Endothelial cell of umbilical vein (primary cell): ENCODE measurements around the gene SNX22. TPM values are rescaled to one million over a fixed set of nuclear protein-coding genes. Genes with fewer than 3 reads are reported as not detected.

Experiments used
- BruUV-seq: library from RNA; stranded (reverse); fragments of 400-500 nt; replicated peaks from 2 replicates; lab custom pipeline; 2021; lab: Mats Ljungman, UMichigan
- CTCF ChIA-PET: fragments of 300-600, 350-600 bp; sonication (Branson Sonifier 250); formaldehyde crosslinking; loops from one replicate; lab custom pipeline; 2021; ENCODE audit warnings: antibody characterized with exemption, inconsistent platforms; lab: Charles Lee
- POLR2A ChIA-PET: fragments of 300-600, 350-600 bp; sonication (Branson Sonifier 250); formaldehyde crosslinking; loops from one replicate; lab custom pipeline; 2021; ENCODE audit warnings: antibody characterized with exemption, inconsistent platforms; lab: Charles Lee
- DNase-seq: peaks from one replicate; pipeline ENCODE4 v3.0.0-alpha.2; 2011; ENCODE audit warnings: low read depth, low spot score
- FAIRE-seq: peaks from 2 replicates; lab custom pipeline; 2011; peaks lifted over from hg19 to GRCh38; lab: Jason Lieb, UNC
- H2AFZ ChIP-seq: 2 replicates; pipeline ENCODE4 v1.6.0; 2012; ENCODE audit warnings: low read depth, low read length, control low read depth, inconsistent platforms
- H3K27ac ChIP-seq: 2 replicates; pipeline ENCODE4 v1.5.1; 2011; ENCODE audit warnings: low read depth, mild to moderate bottlenecking, control low read depth, low read length, moderate library complexity; ENCODE audit not compliant: insufficient read depth
- H3K27me3 ChIP-seq, 2 experiments: 2 replicates each; pipeline versions ENCODE4 v1.6.0 to v1.6.1; 2011; ENCODE audit warnings: low read length in 2 of 2, mixed read lengths in 1 of 2; ENCODE audit not compliant: control insufficient read depth in 2 of 2, insufficient read depth in 2 of 2
- H3K36me3 ChIP-seq, 2 experiments: 2 replicates in 1 of 2; 3 replicates in 1 of 2; pipeline ENCODE4 v1.5.1; 2011; ENCODE audit warnings: low read length in 2 of 2, mild to moderate bottlenecking in 1 of 2, moderate library complexity in 1 of 2; ENCODE audit not compliant: control insufficient read depth in 2 of 2, insufficient read depth in 2 of 2; ENCODE audit errors: extremely low read depth in 1 of 2
- H3K4me1 ChIP-seq: 3 replicates; pipeline ENCODE4 v1.5.1; 2011; ENCODE audit warnings: mild to moderate bottlenecking, low read length; ENCODE audit not compliant: control insufficient read depth, insufficient read depth; ENCODE audit errors: extremely low read depth
- H3K4me2 ChIP-seq: 2 replicates; pipeline ENCODE4 v1.6.1; 2011; ENCODE audit warnings: low read length, control low read depth, mixed read lengths; ENCODE audit not compliant: insufficient read depth
- H3K4me3 ChIP-seq, 3 experiments: fragments of 200-600 bp in 1 of 3; sonication (generic), shearing (Covaris generic) in 1 of 3; replicated peaks in 1 of 3; 2 replicates each; pipeline ENCODE4 v1.5.1; 2011 to 2016; ENCODE audit warnings: control low read depth in 3 of 3, low read length in 3 of 3, mild to moderate bottlenecking in 2 of 3, inconsistent platforms in 1 of 3, low read depth in 1 of 3, moderate library complexity in 1 of 3; ENCODE audit not compliant: insufficient read depth in 1 of 3
- H3K79me2 ChIP-seq: 2 replicates; pipeline ENCODE4 v1.6.0; 2012; ENCODE audit warnings: low read length, inconsistent platforms; ENCODE audit not compliant: control insufficient read depth, insufficient read depth
- H3K9ac ChIP-seq: replicated peaks from 2 replicates; pipeline ENCODE3; 2011; ENCODE audit warnings: low read length, control low read depth; ENCODE audit not compliant: insufficient read depth; ENCODE audit errors: extremely low read depth
- H3K9me1 ChIP-seq: replicated peaks from 3 replicates; pipeline ENCODE4 v1.6.0; 2011; ENCODE audit warnings: mild to moderate bottlenecking, low read length; ENCODE audit not compliant: control insufficient read depth, insufficient read depth; ENCODE audit errors: extremely low read depth
- H3K9me3 ChIP-seq: replicated peaks from 2 replicates; pipeline ENCODE4 v1.5.1; 2012; ENCODE audit warnings: low read length, inconsistent platforms; ENCODE audit not compliant: control insufficient read depth, insufficient read depth
- H4K20me1 ChIP-seq: replicated peaks from 2 replicates; pipeline ENCODE3; 2011; ENCODE audit warnings: mild to moderate bottlenecking, low read length; ENCODE audit not compliant: control insufficient read depth, insufficient read depth; ENCODE audit errors: extremely low read depth
- EZH2 ChIP-seq: IDR thresholded peaks from 2 replicates; pipeline ENCODE4 v1.6.1; 2012; ENCODE audit warnings: borderline replicate concordance, low read depth, mild to moderate bottlenecking, moderate library complexity, low read length, inconsistent platforms; ENCODE audit not compliant: severe bottlenecking
- FOS ChIP-seq: IDR thresholded peaks from 2 replicates; pipeline ENCODE4 v1.6.1; 2011; ENCODE audit warnings: mild to moderate bottlenecking, low read length, moderate library complexity, borderline replicate concordance; ENCODE audit not compliant: insufficient read depth
- GATA2 ChIP-seq: IDR thresholded peaks from 2 replicates; pipeline ENCODE4 v1.7.0; 2011; ENCODE audit warnings: low read depth, mild to moderate bottlenecking, moderate library complexity, mixed read lengths, low read length; ENCODE audit not compliant: insufficient read length, insufficient read depth
- JUN ChIP-seq: IDR thresholded peaks from 2 replicates; pipeline ENCODE4 v1.6.1; 2011; ENCODE audit warnings: borderline replicate concordance, low read depth; ENCODE audit not compliant: insufficient read length, insufficient read depth
- MYC ChIP-seq: IDR thresholded peaks from one replicate; pipeline ENCODE4 v1.6.1; 2011; ENCODE audit warnings: mild to moderate bottlenecking, low read depth, low read length
- POLR2A ChIP-seq: IDR thresholded peaks from 2 replicates; pipeline ENCODE4 v1.6.1; 2012; ENCODE audit warnings: low read depth, mild to moderate bottlenecking, control low read depth, low read length
- POLR2AphosphoS5 ChIP-seq: IDR thresholded peaks from 2 replicates; pipeline ENCODE4 v1.6.1; 2012; ENCODE audit warnings: low read depth, mild to moderate bottlenecking, control low read depth, low read length, moderate library complexity; ENCODE audit not compliant: insufficient read depth
- dilution Hi-C: fragments of 300-500 bp; cut with MboI; formaldehyde crosslinking; loops from one replicate; pipeline ENCODE4 v1.15.0; 2019; ENCODE audit warnings: low sequenced_read_pairs; ENCODE audit not compliant: extremely low pct_ligation_motif_present
- intact Hi-C: fragments of 100-400 bp; cut with micrococcal nuclease; formaldehyde crosslinking; loops from one replicate; pipeline ENCODE4 v1.10.0; 2022
- polyA plus RNA-seq, 4 experiments: library from polyadenylated mRNA; depleted of rRNA in 3 of 4; stranded (reverse) in 3 of 4; unstranded in 1 of 4; fragments of >200 nt; gene quantifications; 2 replicates each; pipeline versions ENCODE4 v1.2.1 to v1.2.3, GENCODE V29; 2011 to 2012; ENCODE audit warnings: missing spikeins in 1 of 4
- total RNA-seq: library from RNA; stranded (reverse); gene quantifications from 2 replicates; pipeline ENCODE4 v1.2.3, GENCODE V29; 2021
- TF ChIP-seq, protein P1 (sequence below): IDR thresholded peaks from 2 replicates; pipeline ENCODE4 v1.6.1; 2011; ENCODE audit not compliant: insufficient read depth, insufficient read length
- TF ChIP-seq, protein P2 (sequence below), 2 donors: IDR thresholded peaks; 1 replicate in 1 of 2; 2 replicates in 1 of 2; pipeline ENCODE4 v1.5.1; 2011; ENCODE audit warnings: low read length in 2 of 2, mild to moderate bottlenecking in 2 of 2, moderate library complexity in 2 of 2, control low read depth in 1 of 2, inconsistent platforms in 1 of 2, low read depth in 1 of 2; ENCODE audit not compliant: insufficient read depth in 1 of 2; ENCODE audit errors: extremely low read depth in 1 of 2

SNX22 gene
- total and polyA plus RNA-seq, 2 donors (not counting 3 experiments of a cell fraction or from before 2014, with no cell fraction given), result 0.14 to 0.73 TPM

DNA sequence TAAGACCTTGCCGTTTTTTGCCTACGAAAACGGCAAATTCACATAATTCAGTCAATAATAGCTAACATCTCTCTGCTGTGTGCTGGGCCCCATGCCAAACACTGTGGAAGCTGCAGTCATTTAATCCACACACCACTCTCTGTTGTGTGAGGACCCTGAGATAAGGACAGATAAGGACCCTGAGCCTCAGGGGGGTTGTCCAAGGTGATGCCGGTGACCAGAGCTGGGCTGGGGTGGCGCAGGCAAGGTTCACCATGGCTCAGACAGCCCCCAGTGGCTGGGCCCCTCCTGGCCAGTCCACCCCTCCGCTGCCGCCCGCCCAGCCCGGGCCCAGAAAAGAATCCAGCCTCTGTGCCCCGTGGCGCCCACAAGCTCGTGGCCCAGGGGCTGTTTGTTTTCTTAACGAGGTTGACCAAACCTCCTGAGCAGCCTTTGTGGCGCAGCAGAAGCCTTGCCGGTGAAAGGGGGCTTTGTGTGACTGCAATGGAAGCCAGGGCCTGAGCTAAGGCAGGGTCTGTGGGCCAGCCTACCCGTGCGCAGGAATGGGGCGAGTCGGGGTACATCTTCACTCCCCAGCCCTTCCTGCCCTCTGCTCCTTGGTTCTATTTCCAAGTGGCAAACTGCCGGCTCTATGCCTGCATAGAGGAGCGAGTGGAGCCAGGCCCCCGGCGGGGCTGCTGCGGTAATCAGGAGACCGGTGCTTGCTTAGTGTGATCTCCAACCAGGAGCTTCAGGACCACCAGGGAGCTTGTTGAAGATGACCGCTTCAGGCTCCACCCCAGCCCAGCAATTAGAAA lies 4.4 kb upstream of the SNX22 start:
- intact Hi-C loops (no loop called here), dilution Hi-C loops (no loop called here)
- no peaks in the 10 kb centered on the region for H3K9me1 ChIP-seq
- FAIRE-seq, result no peak
- TF ChIP-seq EZH2, result no peak
- TF ChIP-seq POLR2AphosphoS5, result no peak
- no peak for TF ChIP-seq MYC
- TF ChIP-seq, protein P1, sequence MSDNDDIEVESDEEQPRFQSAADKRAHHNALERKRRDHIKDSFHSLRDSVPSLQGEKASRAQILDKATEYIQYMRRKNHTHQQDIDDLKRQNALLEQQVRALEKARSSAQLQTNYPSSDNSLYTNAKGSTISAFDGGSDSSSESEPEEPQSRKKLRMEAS, result no peak
- no peak for TF ChIP-seq JUN
- no peak for TF ChIP-seq GATA2
- TF ChIP-seq POLR2A, result no peak
- TF ChIP-seq FOS, result no peak
- TF ChIP-seq, protein P2, sequence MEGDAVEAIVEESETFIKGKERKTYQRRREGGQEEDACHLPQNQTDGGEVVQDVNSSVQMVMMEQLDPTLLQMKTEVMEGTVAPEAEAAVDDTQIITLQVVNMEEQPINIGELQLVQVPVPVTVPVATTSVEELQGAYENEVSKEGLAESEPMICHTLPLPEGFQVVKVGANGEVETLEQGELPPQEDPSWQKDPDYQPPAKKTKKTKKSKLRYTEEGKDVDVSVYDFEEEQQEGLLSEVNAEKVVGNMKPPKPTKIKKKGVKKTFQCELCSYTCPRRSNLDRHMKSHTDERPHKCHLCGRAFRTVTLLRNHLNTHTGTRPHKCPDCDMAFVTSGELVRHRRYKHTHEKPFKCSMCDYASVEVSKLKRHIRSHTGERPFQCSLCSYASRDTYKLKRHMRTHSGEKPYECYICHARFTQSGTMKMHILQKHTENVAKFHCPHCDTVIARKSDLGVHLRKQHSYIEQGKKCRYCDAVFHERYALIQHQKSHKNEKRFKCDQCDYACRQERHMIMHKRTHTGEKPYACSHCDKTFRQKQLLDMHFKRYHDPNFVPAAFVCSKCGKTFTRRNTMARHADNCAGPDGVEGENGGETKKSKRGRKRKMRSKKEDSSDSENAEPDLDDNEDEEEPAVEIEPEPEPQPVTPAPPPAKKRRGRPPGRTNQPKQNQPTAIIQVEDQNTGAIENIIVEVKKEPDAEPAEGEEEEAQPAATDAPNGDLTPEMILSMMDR (IDR thresholded peaks at IDR 0.05; ENCODE audit: extremely low read depth in 1 of 2, insufficient read depth in 1 of 2, low read depth in 1 of 2, low read length in 2 of 2), result no peak
- no TSS peak for BruUV-seq
- no peaks in the 10 kb centered on the region for H3K9me3 ChIP-seq
- peaks cover 5% of the 10 kb centered on the region for H3K4me1 ChIP-seq
- H3K9ac ChIP-seq, result no peak overlapping the region
- CTCF ChIA-PET, result interaction anchor here (0.9 kb wide), 1 partner anchor 9 kb away, joined by 3 read pairs; no protein-coding TSS in a partner anchor
- DNase-seq, result no peak
- H2AFZ ChIP-seq, result no peak overlapping the region
- no peaks in the 10 kb centered on the region for H4K20me1 ChIP-seq
- no peak overlapping the region for H3K4me2 ChIP-seq
- H3K27me3 ChIP-seq, result peaks cover 0 to 3% of the 10 kb centered on the region in 2 experiments
- POLR2A ChIA-PET, result no interaction called here
- H3K36me3 ChIP-seq, result peaks cover 0 to 12% of the 10 kb centered on the region in 2 experiments
- H3K4me3 ChIP-seq, result no peak overlapping the region
- H3K27ac ChIP-seq, result no peak overlapping the region
- H3K79me2 ChIP-seq, result no peaks in the 10 kb centered on the region
